BJ (cell line): ENCODE data around the gene OR10H1. TPM values are rescaled to one million over a fixed set of nuclear protein-coding genes. Genes with fewer than 3 reads are reported as not detected.
A peak's percentile ranks its signal among the peaks of the same experiment; 100 is the strongest.
"Not testable (repeated sequence)": the region's sequence is repeated elsewhere in the genome, so short reads cannot be mapped to it uniquely, and the experiment has no call there.

Experiments
- CTCF ChIA-PET: fragments of 350-600 bp; formaldehyde crosslinking; extraction: SDS; loops from one replicate; lab custom pipeline; 2021; ENCODE audit warnings: antibody characterized with exemption, inconsistent platforms; lab: Yijun Ruan, JAX
- POLR2A ChIA-PET: fragments of 300-600 bp; sonication (Branson Sonifier 250); formaldehyde crosslinking; extraction: SDS; loops from one replicate; lab custom pipeline; 2021; ENCODE audit warnings: antibody characterized with exemption; lab: Charles Lee
- DNase-seq: peaks from one replicate; pipeline ENCODE4 v3.0.0-alpha.2; 2011; ENCODE audit warnings: low read depth
- H3K27me3 ChIP-seq: 2 replicates; pipeline ENCODE4 v1.6.0; 2011; ENCODE audit warnings: low read length; ENCODE audit not compliant: control insufficient read depth, insufficient read depth
- H3K36me3 ChIP-seq: 2 replicates; pipeline ENCODE4 v1.5.1; 2011; ENCODE audit warnings: low read length; ENCODE audit not compliant: control insufficient read depth, insufficient read depth
- H3K4me3 ChIP-seq: 2 replicates; pipeline ENCODE4 v1.5.1; 2011; ENCODE audit warnings: low read depth, mild to moderate bottlenecking, control low read depth, low read length
- CTCF ChIP-seq: IDR thresholded peaks from 2 replicates; pipeline ENCODE4 v1.5.1; 2011; ENCODE audit warnings: low read depth, mild to moderate bottlenecking, control low read depth, inconsistent platforms, low read length, moderate library complexity; ENCODE audit not compliant: insufficient read depth
- polyA plus RNA-seq: library from polyadenylated mRNA; depleted of rRNA; stranded (reverse); fragments of >200 nt; gene quantifications from 2 replicates; pipeline ENCODE4 v1.2.3, GENCODE V29; 2011

OR10H1 gene
- polyA plus RNA-seq, 1 experiment: not detected

- no peak for DNase-seq
- ChIA-PET POLR2A (no interaction called here), CTCF (no interaction called here)
- Histone ChIP-seq H3K4me3 (no peak overlapping the region), H3K27me3 (no peaks in the 10 kb centered on the region), H3K36me3 (no peaks in the 10 kb centered on the region)
- no peak for TF ChIP-seq CTCF
These were observed 26.6 kb upstream of the OR10H1 start for GRCh38 chr19:15841875-15842569.

- Histone ChIP-seq H3K4me3 (no peak overlapping the region), H3K27me3 (no peaks in the 10 kb centered on the region), H3K36me3 (no peaks in the 10 kb centered on the region)
- ChIA-PET CTCF (interaction anchor here (0.6 kb wide), 1 partner anchor 202 kb away, joined by 3 read pairs; no protein-coding TSS in a partner anchor), POLR2A (no interaction called here)
- TF ChIP-seq CTCF: no peak
- DNase-seq: no peak
These were observed 25.4 kb upstream of the OR10H1 start for GRCh38 chr19:15840833-15841232.

GRCh38 chr19:15839888-15840287 lies 24.4 kb upstream of the OR10H1 start:
- H3K27me3 ChIP-seq, H3K4me3 ChIP-seq, POLR2A ChIA-PET, H3K36me3 ChIP-seq, CTCF ChIA-PET, DNase-seq: not testable (repeated sequence)

- ChIA-PET CTCF (no interaction called here), POLR2A (no interaction called here)
- H3K36me3 ChIP-seq: no peaks in the 10 kb centered on the region
- DNase-seq: no peak
- H3K27me3 ChIP-seq: no peaks in the 10 kb centered on the region
- no peak for TF ChIP-seq CTCF
- H3K4me3 ChIP-seq: no peak overlapping the region
These were observed 22.9 kb upstream of the OR10H1 start for GRCh38 chr19:15838351-15838750.

GRCh38 chr19:15837221-15837731 lies 21.8 kb upstream of the OR10H1 start:
- no peak for TF ChIP-seq CTCF
- no peaks in the 10 kb centered on the region for H3K36me3 ChIP-seq
- POLR2A ChIA-PET: no interaction called here
- peak overlapping the region; percentile 96 for H3K4me3 ChIP-seq
- no peak for DNase-seq
- no peaks in the 10 kb centered on the region for H3K27me3 ChIP-seq
- CTCF ChIA-PET: no interaction called here
